Brain microvascular endothelial cell (primary cell): Measurements from ENCODE around the gene LIPC.

Source experiments
- DNase-seq: peaks from one replicate; pipeline ENCODE4 v3.0.0-alpha.2; 2020
- H3K27ac ChIP-seq: fragments of 250-450 bp; sonication (Bioruptor Pico); 2 replicates; pipeline ENCODE4 v1.5.1; 2020; ENCODE audit warnings: mild to moderate bottlenecking, moderate library complexity
- H3K27me3 ChIP-seq: fragments of 250-450 bp; sonication (Bioruptor Pico); replicated peaks from 2 replicates; pipeline ENCODE4 v1.5.1; 2020; ENCODE audit warnings: mild to moderate bottlenecking
- H3K36me3 ChIP-seq: fragments of 250-450 bp; sonication (Bioruptor Pico); replicated peaks from 2 replicates; pipeline ENCODE4 v1.5.1; 2020; ENCODE audit warnings: mild to moderate bottlenecking
- H3K4me3 ChIP-seq: 2 replicates; pipeline ENCODE4 v1.5.1; 2011; ENCODE audit warnings: low read depth, mild to moderate bottlenecking, control low read depth, low read length, moderate library complexity
- in situ Hi-C: cut with HindIII; loops from 2 replicates; pipeline ENCODE4 v1.10.0; 2017; ENCODE audit warnings: low sequenced_read_pairs, low pct_ligation_motif_present
- TF ChIP-seq, protein P1 (sequence below): IDR thresholded peaks from 2 replicates; pipeline ENCODE4 v1.5.1; 2011; ENCODE audit warnings: low read depth, mild to moderate bottlenecking, moderate library complexity, low read length, control low read depth, inconsistent platforms; ENCODE audit errors: missing control alignments

The LIPC gene

DNA sequence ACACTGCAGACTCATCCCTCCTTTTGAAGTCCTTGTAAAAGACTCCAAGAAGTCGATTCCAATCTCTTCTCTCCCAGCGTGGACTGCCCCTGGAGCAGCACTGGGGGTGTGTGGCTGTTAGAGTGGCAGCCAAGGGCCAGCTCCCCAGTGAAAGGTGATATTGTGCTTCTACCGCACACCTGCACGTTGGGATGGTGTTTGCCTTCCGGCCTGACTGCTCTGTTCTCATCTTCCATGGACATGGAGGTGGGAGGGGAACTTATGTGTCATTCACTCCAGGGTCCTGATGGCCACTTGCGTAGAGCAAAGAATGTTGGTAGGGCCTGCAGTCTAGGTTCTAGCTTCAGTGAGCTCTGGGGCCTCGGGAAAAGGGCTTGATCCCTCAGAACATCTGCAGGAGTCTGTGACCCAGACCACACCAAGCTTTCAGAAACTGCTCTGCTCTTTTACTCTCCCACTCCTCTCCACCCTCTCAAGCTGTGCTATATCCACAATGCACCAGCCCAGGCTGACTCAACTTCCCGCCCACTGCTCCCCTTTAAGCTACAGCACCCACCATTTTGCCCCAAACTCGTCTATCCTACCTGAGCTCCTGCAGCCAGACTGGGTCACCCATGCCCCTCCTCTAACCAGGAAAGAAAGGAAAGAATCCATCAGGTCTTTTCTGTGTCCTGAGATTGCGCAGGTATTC lies 31.3 kb downstream of the LIPC start:
- H3K27me3 ChIP-seq = no peaks in the 10 kb centered on the region
- TF ChIP-seq, protein P1, sequence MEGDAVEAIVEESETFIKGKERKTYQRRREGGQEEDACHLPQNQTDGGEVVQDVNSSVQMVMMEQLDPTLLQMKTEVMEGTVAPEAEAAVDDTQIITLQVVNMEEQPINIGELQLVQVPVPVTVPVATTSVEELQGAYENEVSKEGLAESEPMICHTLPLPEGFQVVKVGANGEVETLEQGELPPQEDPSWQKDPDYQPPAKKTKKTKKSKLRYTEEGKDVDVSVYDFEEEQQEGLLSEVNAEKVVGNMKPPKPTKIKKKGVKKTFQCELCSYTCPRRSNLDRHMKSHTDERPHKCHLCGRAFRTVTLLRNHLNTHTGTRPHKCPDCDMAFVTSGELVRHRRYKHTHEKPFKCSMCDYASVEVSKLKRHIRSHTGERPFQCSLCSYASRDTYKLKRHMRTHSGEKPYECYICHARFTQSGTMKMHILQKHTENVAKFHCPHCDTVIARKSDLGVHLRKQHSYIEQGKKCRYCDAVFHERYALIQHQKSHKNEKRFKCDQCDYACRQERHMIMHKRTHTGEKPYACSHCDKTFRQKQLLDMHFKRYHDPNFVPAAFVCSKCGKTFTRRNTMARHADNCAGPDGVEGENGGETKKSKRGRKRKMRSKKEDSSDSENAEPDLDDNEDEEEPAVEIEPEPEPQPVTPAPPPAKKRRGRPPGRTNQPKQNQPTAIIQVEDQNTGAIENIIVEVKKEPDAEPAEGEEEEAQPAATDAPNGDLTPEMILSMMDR = no peak
- in situ Hi-C loops = no loop called here
- H3K36me3 ChIP-seq = no peaks in the 10 kb centered on the region
- DNase-seq = no peak
- H3K27ac ChIP-seq = no peak overlapping the region
- no peak overlapping the region for H3K4me3 ChIP-seq

DNA sequence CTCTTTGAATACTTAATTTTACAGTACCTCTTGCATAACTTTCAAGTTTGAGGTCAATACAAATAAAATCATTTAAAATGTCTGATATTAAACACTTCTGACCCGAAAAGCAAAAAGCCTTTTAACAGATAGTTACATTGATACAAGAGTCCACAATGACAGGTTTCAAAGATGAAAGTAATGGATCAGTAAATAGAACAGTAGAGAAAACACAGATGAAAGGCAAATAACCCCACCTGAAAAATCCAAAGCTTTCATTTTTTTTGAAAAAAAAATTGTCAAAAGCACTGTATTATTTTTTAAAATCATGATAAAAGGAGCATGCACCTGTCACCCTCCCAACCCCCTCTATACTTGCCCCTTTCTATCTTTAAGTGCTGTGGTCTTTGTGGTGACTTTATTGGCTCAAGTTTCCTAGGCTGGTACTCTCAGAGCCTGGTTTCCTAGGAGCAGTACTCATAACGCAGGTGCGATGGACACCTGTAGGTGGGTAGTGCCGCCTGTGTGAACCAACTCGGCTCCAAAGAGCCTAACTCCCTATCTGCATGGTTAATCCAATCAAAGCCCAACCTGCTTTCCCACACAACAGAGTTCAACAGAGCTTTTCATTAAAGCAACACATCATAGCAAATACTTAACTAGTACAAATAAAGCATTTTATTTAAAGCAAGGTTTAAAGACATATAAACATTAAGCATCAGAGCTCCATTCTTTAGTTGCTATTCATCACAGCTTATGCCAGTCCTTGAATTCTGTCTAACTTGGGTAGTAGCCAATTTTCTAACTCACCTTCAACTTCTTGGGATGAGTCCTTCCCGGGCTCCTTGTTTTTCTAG lies 32.2 kb downstream of the LIPC start:
- no peak for DNase-seq
- Histone ChIP-seq H3K36me3 (no peaks in the 10 kb centered on the region), H3K27me3 (no peaks in the 10 kb centered on the region), H3K27ac (no peak overlapping the region), H3K4me3 (no peak overlapping the region)
- TF ChIP-seq, protein P1 = no peak
- in situ Hi-C loops = no loop called here

DNA sequence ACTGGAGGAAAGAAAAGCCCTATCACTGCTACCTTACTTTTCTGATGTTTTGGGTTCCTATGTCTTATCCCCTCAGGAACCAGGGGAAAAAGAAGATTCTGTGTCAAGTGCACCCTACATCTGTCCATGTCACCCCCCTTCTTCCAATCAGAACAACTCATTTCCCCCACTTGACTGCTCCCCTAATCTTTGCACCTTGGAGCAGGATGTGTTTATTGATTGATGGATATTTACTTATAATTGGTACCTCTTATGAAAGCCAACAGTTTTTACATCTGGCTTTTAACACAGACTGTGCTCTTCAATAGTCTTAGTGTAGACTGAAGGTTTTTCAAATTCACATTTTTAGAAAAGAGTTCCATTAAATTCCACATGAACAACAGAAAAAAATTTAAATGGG lies 33.3 kb downstream of the LIPC start:
- no peak for DNase-seq
- H3K36me3 ChIP-seq = no peaks in the 10 kb centered on the region
- TF ChIP-seq, protein P1 = no peak
- no peak overlapping the region for H3K27ac ChIP-seq
- in situ Hi-C loops = no loop called here
- H3K27me3 ChIP-seq = no peaks in the 10 kb centered on the region
- H3K4me3 ChIP-seq = no peak overlapping the region

DNA sequence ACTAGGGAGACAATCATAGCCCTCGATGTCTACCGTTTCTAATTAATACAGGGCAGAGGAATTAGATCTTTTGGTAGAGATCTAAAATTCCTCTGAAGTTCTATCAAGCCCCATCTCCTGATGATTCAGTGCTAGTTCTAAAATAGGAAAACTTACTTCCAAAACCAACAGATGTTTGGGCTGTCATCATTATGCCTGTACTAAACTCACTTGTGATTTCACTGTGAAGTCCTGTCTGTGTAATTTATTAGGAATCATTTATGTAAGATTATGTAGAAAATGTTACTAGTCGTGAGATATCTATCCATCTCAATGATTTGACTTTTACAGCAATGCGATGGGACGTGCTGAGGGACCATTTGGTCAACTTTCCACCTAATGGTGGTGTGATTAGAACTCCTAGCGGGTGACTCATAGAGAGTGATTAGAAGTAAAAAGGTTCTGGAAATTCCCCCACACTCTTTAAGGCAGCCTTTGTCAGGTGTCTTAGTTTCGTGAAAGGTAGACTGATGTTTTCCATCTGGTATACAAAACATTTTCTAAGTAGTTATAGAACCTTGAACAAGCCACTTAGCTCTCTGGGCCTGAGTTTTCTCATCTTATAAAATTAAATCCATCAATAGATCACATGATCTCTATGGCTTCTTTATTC lies 34.2 kb downstream of the LIPC start:
- no peak overlapping the region for H3K27ac ChIP-seq
- H3K27me3 ChIP-seq = no peaks in the 10 kb centered on the region
- TF ChIP-seq, protein P1 = no peak
- no peak overlapping the region for H3K4me3 ChIP-seq
- in situ Hi-C loops = no loop called here
- no peak for DNase-seq
- no peaks in the 10 kb centered on the region for H3K36me3 ChIP-seq

DNA sequence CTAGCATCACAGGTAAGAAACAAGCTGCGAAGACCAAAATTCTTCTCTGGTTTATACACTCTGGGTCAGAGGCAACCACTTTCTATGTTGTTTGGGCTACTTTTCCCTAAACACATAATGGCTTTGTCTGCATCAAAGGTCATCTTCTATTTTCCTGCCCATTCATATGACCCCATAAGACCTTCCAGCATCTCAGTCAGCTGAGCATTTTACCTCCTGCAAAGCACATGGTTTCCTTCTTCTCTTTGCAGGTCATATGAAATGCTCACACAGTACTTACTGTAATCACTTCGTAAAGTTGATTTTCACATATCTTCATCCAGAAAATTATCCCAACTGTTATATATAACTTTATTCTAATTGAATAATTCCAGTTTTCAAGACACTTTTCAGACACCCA lies 34.8 kb downstream of the LIPC start:
- no peaks in the 10 kb centered on the region for H3K27me3 ChIP-seq
- DNase-seq = no peak
- H3K4me3 ChIP-seq = no peak overlapping the region
- TF ChIP-seq, protein P1 = no peak
- no peaks in the 10 kb centered on the region for H3K36me3 ChIP-seq
- H3K27ac ChIP-seq = no peak overlapping the region
- in situ Hi-C loops = no loop called here
